Activated T-helper 17 cell treated with anti-CD3 and anti-CD28 coated beads, Interleukin-2, amount 50 U/mL, for 72 hours (primary cell): ENCODE measurements around the gene IQCM. TPM values are rescaled to one million over a fixed set of nuclear protein-coding genes. Genes with fewer than 3 reads are reported as not detected.

Source experiments
- ATAC-seq: fragments of 150-1000 bp; cut with Tn5 transposase; replicated peaks from 2 replicates; pipeline ENCODE4 v1.10.0; 2021; ENCODE audit warnings: mild to moderate bottlenecking, moderate library complexity
- H3K27ac Mint-ChIP-seq: one replicate; pipeline ENCODE4 v1.8.0; 2022; ENCODE audit warnings: mixed read lengths
- H3K27me3 Mint-ChIP-seq: one replicate; pipeline ENCODE4 v1.8.0; 2022; ENCODE audit warnings: mixed read lengths
- H3K36me3 Mint-ChIP-seq: one replicate; pipeline ENCODE4 v1.8.0; 2022; ENCODE audit warnings: low read depth, mild to moderate bottlenecking, mixed read lengths
- H3K4me1 Mint-ChIP-seq: one replicate; pipeline ENCODE4 v1.8.0; 2022; ENCODE audit warnings: mixed read lengths
- H3K4me3 Mint-ChIP-seq: one replicate; pipeline ENCODE4 v1.8.0; 2022; ENCODE audit warnings: mild to moderate bottlenecking, mixed read lengths
- H3K9me3 Mint-ChIP-seq: one replicate; pipeline ENCODE4 v1.8.0; 2022; ENCODE audit warnings: mixed read lengths
- total RNA-seq, 2 donors: library from RNA; stranded (reverse); gene quantifications; one replicate each; pipeline ENCODE4 v1.2.3, GENCODE V29; 2022

Gene IQCM
- total RNA-seq, 2 donors from 2014 or later, result not detected

DNA sequence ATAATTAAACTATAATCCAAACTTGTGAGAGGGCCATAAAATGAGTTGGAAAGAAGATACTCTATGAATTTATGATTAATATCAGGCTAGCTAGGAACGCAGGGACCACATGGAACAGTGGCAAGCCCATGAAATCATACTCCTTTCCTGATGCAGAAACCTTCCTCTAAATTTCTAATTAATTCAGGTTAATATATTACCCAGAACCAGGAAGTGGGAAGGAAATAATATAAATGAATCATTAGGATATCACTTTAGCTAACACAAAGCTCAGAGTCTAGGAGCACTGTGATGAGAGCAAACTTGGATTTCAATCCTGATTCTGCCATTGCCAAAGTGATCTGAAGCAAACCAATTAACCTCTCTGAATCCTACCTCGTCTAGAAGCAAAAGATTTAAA is 68.0 kb downstream of the IQCM start:
- Mint-ChIP-seq H3K9me3 (no peaks in the 10 kb centered on the region), H3K4me3 (no peak overlapping the region), H3K27ac (no peak overlapping the region), H3K4me1 (no peaks in the 10 kb centered on the region), H3K36me3 (no peaks in the 10 kb centered on the region), H3K27me3 (no peaks in the 10 kb centered on the region)
- no peak for ATAC-seq

DNA sequence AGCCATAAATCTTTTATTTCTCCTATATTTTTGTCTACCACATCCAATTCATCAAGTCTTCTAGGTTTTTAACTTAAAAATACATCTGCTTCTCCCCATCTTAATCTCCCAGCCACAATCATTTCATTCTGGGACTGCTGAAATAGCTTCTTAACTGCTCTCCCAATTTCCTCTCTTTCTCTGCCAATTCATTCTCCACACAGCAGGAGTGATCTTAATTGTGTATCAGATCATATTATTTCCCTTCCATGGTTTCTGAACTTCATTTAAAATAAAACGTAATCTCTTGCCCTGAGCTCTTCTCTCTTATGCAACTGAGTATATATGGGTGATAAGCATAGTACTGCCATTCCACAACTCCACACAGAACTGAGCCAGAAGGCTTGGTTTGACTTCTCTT is 69.4 kb downstream of the IQCM start:
- Mint-ChIP-seq H3K4me3 (no peak overlapping the region), H3K9me3 (no peaks in the 10 kb centered on the region), H3K36me3 (no peaks in the 10 kb centered on the region), H3K27ac (no peak overlapping the region), H3K27me3 (no peaks in the 10 kb centered on the region), H3K4me1 (no peaks in the 10 kb centered on the region)
- no peak for ATAC-seq

DNA sequence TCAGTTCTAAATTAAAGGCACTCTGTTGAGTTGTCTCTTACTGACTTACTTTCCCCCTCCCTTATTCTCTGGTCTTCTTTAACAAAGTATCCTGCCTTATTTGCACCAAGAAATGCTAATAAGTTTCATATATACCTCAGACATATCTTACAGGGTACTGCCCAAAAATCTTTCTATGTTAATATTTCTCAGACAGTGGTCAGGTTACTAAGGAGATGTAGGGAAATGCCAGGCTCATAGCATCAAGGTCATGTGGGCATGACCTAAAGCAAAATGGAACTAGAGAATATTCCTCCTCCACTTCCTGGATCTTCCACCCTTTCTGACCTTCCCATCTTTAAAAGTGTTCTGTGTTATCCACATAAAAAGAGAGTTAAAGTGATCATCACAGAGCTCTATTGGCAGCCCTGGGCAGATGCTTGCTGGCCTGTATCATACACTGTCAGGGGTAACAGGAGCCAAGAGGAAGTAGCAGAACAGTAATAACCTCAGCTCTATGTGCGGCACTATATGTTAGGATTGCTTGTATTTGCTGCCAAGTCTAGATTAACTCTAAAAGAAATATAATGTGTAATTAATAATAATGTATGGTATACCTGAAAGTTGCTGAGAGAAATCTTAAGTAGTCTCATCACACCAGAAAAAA is 74.3 kb downstream of the IQCM start:
- H3K27me3 Mint-ChIP-seq, result no peaks in the 10 kb centered on the region
- no peak overlapping the region for H3K4me3 Mint-ChIP-seq
- no peaks in the 10 kb centered on the region for H3K36me3 Mint-ChIP-seq
- no peaks in the 10 kb centered on the region for H3K4me1 Mint-ChIP-seq
- H3K9me3 Mint-ChIP-seq, result no peaks in the 10 kb centered on the region
- no peak for ATAC-seq
- H3K27ac Mint-ChIP-seq, result no peak overlapping the region

DNA sequence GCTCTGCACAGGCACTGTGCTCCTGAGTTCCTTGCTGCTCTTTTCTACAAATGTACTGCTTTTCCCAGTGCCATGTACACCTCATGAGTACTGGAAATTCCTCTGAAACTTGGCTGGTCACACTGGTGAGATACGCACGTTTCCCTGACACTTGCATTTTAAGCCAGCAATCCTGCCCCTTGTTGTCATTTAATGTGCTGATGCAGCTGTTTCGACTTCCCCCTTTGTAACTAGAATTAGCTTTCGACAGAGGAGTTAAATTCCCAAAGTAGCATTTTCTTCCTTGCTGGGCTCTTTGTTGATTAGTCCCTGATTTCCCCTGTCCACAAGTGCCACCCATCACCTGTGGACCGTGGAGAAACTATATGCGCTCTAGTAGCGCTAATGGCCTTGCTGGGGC is 77.5 kb downstream of the IQCM start:
- ATAC-seq, result no peak
- Mint-ChIP-seq H3K4me3 (no peak overlapping the region), H3K27me3 (no peaks in the 10 kb centered on the region), H3K27ac (no peak overlapping the region), H3K36me3 (no peaks in the 10 kb centered on the region), H3K9me3 (no peaks in the 10 kb centered on the region), H3K4me1 (no peaks in the 10 kb centered on the region)

DNA sequence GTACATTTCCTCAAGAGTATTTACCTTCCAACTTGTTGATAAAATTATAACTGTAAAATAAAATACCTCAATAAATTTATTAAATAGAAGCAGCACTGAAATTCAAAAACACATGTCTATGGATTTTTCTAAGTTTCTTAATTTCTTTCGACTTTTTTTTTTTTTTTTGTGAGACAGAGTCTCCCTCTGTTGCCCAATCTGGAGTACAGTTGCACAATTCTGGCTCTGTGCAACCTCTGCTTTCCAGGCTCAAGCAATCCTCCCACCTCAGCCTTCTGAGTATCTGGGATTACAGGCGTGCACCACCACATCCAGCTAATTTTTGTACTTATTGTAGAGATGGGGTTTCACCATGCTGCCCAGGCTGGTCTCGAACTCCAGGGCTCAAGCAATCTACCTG is 79.8 kb downstream of the IQCM start:
- Mint-ChIP-seq H3K9me3 (peaks cover 5% of the 10 kb centered on the region), H3K27ac (no peak overlapping the region), H3K4me3 (no peak overlapping the region), H3K27me3 (no peaks in the 10 kb centered on the region), H3K36me3 (no peaks in the 10 kb centered on the region), H3K4me1 (no peaks in the 10 kb centered on the region)
- no peak for ATAC-seq

DNA sequence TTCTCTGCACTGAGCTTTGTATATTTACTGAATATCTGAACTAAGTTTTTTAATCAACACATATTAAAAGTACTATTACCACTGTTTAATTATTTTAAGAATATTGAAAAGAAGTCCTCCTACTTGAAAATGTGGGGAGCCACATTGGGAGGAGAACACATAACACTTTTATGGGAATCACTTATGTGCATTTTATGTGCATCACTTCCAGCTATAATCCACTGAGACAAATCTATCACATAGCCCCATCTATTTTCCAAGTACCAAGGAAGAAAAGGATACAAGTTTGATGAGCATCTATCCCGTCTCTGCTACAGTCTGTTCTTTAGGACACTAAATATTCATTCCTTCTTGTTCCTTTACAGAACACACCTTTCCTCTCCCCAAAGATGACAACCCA is 87.2 kb downstream of the IQCM start:
- Mint-ChIP-seq H3K27ac (no peak overlapping the region), H3K4me1 (no peaks in the 10 kb centered on the region), H3K27me3 (peaks cover 3% of the 10 kb centered on the region), H3K9me3 (peaks cover 9% of the 10 kb centered on the region), H3K4me3 (no peak overlapping the region), H3K36me3 (no peaks in the 10 kb centered on the region)
- ATAC-seq, result no peak

DNA sequence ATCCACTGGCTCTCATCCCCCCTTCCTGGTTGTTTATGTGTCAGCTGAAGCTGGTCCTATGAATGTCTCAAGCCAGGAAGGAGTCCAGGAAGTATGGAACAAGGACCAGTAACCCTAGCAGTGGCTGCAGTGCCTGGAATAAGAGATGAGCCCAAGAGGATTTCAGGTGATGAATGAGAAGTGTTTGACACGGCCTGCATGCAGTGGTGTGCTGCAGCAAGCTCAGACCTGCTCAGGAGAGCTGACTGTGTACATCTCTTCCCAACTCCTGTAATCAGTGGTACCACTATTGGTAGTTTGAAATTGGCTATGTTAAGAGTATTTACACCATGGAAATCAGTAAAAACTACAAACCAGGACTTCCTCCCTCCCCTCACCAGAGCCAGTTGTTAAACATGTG is 88.0 kb downstream of the IQCM start:
- no peaks in the 10 kb centered on the region for H3K36me3 Mint-ChIP-seq
- H3K27me3 Mint-ChIP-seq, result peaks cover 3% of the 10 kb centered on the region
- no peak overlapping the region for H3K27ac Mint-ChIP-seq
- H3K4me3 Mint-ChIP-seq, result no peak overlapping the region
- no peak for ATAC-seq
- H3K9me3 Mint-ChIP-seq, result peaks cover 9% of the 10 kb centered on the region
- no peaks in the 10 kb centered on the region for H3K4me1 Mint-ChIP-seq

DNA sequence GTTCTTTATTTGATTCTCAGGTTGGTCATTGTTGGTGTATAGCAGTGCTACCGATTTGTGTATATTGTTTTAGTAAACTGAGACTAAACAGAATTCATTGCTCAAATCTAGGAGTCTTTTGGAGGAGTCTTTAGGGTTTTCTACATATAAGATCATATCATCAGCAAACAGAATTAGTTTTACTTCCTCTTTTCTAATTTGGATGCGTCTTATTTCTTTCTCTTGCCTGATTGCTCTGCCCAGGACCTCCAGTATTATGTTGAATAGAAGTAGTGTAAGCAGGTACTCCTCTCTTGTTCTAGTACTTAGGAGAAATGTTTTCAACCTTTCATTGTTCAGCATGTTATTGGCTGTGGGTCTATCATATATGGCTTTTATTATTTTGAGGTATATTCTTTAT is 92.6 kb downstream of the IQCM start:
- no peaks in the 10 kb centered on the region for H3K36me3 Mint-ChIP-seq
- ATAC-seq, result no peak
- H3K27me3 Mint-ChIP-seq, result peaks cover 3% of the 10 kb centered on the region
- no peak overlapping the region for H3K4me3 Mint-ChIP-seq
- H3K4me1 Mint-ChIP-seq, result no peaks in the 10 kb centered on the region
- H3K27ac Mint-ChIP-seq, result no peak overlapping the region
- peaks cover 4% of the 10 kb centered on the region for H3K9me3 Mint-ChIP-seq

DNA sequence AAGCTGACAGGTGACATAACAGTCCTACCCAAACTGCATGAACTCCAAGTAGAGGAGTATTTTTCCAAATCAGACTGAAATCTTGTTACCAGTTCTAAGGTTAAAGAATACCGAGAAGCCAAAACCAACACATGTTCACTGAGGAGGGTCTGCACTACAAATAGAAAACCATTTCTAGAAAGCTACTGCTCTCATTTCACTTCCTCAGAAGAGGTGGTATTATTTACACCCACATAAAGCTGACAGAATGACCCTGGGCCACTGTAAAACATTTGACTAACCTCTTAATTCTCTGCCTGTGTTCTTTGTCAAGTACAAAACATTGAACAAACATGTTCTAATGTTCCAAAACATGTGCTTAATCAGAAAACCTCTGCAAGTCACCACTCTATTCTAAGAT is 95.8 kb downstream of the IQCM start:
- Mint-ChIP-seq H3K27me3 (no peaks in the 10 kb centered on the region), H3K4me3 (no peak overlapping the region), H3K9me3 (peaks cover 4% of the 10 kb centered on the region), H3K36me3 (no peaks in the 10 kb centered on the region), H3K27ac (no peak overlapping the region), H3K4me1 (no peaks in the 10 kb centered on the region)
- ATAC-seq, result no peak

DNA sequence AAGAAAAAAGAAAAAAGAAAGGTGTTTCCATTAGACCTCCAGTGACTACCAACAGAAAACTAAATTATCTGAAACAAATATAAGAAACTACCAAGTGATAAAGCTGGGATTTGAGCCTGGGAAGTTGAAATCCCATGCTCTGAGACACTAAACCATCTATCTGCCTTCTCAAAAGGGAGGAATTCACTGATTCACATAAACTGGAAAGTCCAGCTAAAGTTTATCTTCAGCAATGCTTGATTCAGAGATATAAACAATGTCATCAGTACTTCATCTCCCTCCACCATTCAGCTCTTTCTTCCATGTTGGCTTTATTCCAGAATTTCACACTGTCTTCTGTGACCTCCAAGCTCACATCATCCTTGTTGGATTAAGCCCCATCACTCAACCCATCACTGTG is 96.3 kb downstream of the IQCM start:
- no peak overlapping the region for H3K4me3 Mint-ChIP-seq
- H3K27ac Mint-ChIP-seq, result no peak overlapping the region
- peaks cover 2% of the 10 kb centered on the region for H3K9me3 Mint-ChIP-seq
- no peaks in the 10 kb centered on the region for H3K27me3 Mint-ChIP-seq
- H3K4me1 Mint-ChIP-seq, result no peaks in the 10 kb centered on the region
- no peak for ATAC-seq
- H3K36me3 Mint-ChIP-seq, result no peaks in the 10 kb centered on the region

DNA sequence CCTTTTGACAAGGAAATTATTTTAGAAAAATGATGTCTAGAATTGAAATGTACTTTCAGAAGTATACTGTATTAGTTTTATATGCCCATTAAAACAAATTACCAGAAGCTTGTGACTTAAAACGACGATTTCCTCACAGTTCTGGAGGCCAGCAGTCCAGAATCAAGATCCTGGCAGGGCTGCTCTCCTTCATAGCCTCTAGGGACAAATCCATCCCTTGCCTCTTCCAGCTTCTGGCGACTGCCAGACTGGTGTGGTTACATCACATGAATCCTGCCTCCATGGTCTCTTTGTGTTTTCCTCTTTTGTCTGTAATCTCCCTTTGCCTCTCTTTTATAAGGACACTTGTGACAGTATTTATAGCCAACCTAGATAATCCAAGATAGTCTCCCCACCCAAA is 97.1 kb downstream of the IQCM start:
- no peaks in the 10 kb centered on the region for H3K9me3 Mint-ChIP-seq
- H3K27ac Mint-ChIP-seq, result no peak overlapping the region
- H3K4me1 Mint-ChIP-seq, result no peaks in the 10 kb centered on the region
- no peak for ATAC-seq
- H3K36me3 Mint-ChIP-seq, result no peaks in the 10 kb centered on the region
- no peaks in the 10 kb centered on the region for H3K27me3 Mint-ChIP-seq
- H3K4me3 Mint-ChIP-seq, result no peak overlapping the region

DNA sequence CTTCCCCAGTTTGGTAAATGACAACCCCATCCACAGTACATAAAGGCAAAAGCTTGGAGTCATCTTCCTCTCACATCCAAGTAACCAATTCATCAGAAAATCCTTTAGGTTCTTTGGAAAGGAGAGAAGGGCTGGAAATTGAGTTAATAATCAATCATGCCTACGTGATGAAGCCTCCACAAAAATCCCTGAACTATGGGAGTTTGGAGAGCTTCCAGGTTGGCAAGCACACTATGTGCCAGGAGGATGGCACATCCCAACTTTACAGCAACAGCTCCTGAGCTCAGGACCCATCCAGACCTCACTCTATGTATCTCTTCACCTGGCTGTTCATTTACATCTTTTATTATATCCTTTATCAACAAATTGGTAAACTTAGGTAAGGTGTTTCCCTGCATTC is 98.9 kb downstream of the IQCM start:
- no peak for ATAC-seq
- Mint-ChIP-seq H3K9me3 (no peaks in the 10 kb centered on the region), H3K27me3 (no peaks in the 10 kb centered on the region), H3K4me3 (no peak overlapping the region), H3K27ac (no peak overlapping the region), H3K4me1 (no peaks in the 10 kb centered on the region), H3K36me3 (no peaks in the 10 kb centered on the region)

DNA sequence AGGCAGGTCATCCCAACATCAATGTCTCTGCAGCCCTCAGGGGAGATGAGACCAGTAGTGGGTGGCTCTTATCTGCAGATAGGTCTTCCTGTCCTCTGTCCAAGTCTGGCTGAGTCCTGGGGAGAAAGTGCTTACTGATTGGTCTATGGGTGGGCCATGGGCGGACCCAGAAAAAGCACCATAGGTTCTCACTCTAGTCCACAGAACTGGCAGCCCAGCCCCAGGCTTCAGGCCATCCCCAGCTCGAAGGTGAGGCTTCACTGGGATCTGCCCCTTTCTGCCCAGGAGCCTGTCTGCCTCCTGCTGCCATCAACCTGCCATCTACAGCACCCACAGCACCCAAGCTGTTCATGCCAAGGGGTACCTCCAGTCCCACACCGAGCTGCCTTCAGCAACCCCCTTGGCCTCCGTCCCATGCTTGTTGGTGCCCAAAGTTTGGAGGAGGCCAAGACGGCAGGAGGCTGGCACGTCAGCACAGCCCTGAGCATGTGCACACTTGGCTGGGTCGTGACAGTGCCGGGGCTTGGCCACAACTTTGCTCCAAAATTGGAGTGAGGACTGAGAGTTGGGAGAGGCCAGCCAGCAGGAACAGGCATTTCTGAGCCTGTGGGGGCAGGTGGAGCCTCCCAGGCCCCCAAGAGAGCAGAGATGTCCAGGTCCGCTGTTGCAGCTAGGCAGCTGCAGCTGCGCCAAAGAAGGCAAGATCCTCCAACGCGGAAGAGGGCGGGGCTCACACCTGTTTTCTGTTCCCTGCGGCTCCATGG is 99.6 kb downstream of the IQCM start:
- ATAC-seq, result no peak

DNA sequence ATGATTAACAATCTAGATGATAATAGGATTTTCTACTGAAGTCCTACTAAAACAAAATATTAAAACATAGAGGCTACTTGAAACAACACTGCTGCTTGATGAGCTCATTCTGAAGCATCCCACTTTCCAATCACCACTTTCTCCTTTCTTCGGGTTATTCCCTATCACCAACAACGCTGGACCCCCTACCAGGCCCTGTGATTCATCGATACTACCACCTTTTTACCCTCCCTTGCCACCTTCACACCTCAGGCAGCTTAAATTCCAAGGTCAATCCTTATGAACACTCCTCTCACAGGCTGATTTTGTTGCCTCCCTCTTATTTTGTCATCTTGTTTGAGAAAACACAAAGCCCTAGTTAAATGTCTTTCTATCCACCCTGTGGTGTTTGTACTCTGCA is 102.6 kb downstream of the IQCM start:
- no peaks in the 10 kb centered on the region for H3K4me1 Mint-ChIP-seq
- no peak for ATAC-seq
- H3K9me3 Mint-ChIP-seq, result no peaks in the 10 kb centered on the region
- H3K4me3 Mint-ChIP-seq, result no peak overlapping the region
- H3K36me3 Mint-ChIP-seq, result no peaks in the 10 kb centered on the region
- H3K27ac Mint-ChIP-seq, result no peak overlapping the region
- no peaks in the 10 kb centered on the region for H3K27me3 Mint-ChIP-seq

More for the DNA sequence above, 99.6 kb downstream of the IQCM start:
- no peaks in the 10 kb centered on the region for H3K36me3 Mint-ChIP-seq
- H3K4me3 Mint-ChIP-seq, result no peak overlapping the region
- H3K27ac Mint-ChIP-seq, result no peak overlapping the region
- H3K9me3 Mint-ChIP-seq, result no peaks in the 10 kb centered on the region
- H3K4me1 Mint-ChIP-seq, result no peaks in the 10 kb centered on the region
- no peaks in the 10 kb centered on the region for H3K27me3 Mint-ChIP-seq

DNA sequence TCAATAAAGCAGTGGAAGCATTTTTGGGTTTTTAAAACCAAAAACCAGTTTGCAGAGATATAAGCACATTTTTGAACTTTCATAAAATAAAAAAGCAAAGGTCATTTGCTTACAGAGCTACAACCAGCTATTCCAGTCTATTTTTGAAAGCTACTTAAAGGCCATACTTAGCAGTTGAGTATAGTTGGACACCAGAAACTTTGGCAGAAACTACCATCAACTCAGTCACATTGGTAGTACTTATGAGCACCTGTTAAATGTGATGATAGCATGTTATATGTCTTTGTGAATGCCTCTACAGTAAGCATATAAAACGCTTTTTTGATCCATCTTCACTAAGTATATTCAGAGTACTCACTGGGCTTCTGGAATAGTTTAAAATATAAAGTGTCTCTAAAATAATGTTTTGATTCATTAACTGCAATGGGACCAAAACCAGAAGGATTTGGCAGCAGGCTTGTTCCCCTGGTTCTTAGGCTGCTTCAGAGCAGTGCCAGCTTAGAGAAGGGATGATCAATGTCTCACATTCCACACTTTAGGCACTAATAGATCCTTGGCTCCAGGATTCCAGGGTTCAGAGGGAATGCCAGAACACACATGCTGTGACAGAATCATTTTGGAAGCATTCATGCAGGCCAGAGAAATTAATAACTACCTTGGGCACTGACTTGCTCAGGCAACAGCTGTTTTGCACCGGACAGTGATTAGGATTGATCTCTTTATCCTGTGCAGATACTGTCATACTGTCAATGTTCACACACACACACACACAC is 103.9 kb downstream of the IQCM start:
- Mint-ChIP-seq H3K4me3 (no peak overlapping the region), H3K27me3 (no peaks in the 10 kb centered on the region), H3K27ac (no peak overlapping the region), H3K36me3 (no peaks in the 10 kb centered on the region), H3K4me1 (no peaks in the 10 kb centered on the region), H3K9me3 (no peaks in the 10 kb centered on the region)
- ATAC-seq, result no peak
